Liver (tissue), 9 donors: ENCODE data around the gene MICAL2. TPM values are rescaled to one million over a fixed set of nuclear protein-coding genes. Genes with fewer than 3 reads are reported as not detected.
A peak's percentile ranks its signal among the peaks of the same experiment; 100 is the strongest.

Experiments used
- DNase-seq: peaks from one replicate; pipeline ENCODE4 v3.0.0-alpha.2; 2017; ENCODE audit warnings: low spot score
- H3K27ac ChIP-seq, 2 donors: one replicate each; pipeline ENCODE4 v1.7.0; 2013; ENCODE audit warnings: inconsistent platforms in 2 of 2, low read length in 2 of 2, control low read depth in 1 of 2, low read depth in 1 of 2, mild to moderate bottlenecking in 1 of 2
- H3K27me3 ChIP-seq, 4 donors: one replicate each; pipeline versions ENCODE4 v1.6.1 to v1.7.0; 2013; ENCODE audit warnings: low read length in 3 of 4, inconsistent platforms in 1 of 4, mild to moderate bottlenecking in 1 of 4, moderate library complexity in 1 of 4; ENCODE audit not compliant: control insufficient read depth in 4 of 4, insufficient read depth in 4 of 4
- H3K36me3 ChIP-seq, 4 donors: one replicate each; pipeline versions ENCODE4 v1.6.1 to v1.7.0; 2013; ENCODE audit warnings: low read length in 3 of 4, mild to moderate bottlenecking in 3 of 4, low read depth in 1 of 4, moderate library complexity in 1 of 4; ENCODE audit not compliant: control insufficient read depth in 4 of 4, insufficient read depth in 3 of 4
- H3K4me1 ChIP-seq, 4 donors: one replicate each; pipeline versions ENCODE4 v1.6.1 to v1.7.0; 2013; ENCODE audit warnings: low read length in 3 of 4, mild to moderate bottlenecking in 3 of 4, moderate library complexity in 1 of 4; ENCODE audit not compliant: control insufficient read depth in 4 of 4, insufficient read depth in 4 of 4
- H3K4me3 ChIP-seq, 3 donors: one replicate each; pipeline versions ENCODE4 v1.6.1 to v1.7.0; 2013; ENCODE audit warnings: low read length in 3 of 3, control low read depth in 1 of 3, low read depth in 1 of 3, mild to moderate bottlenecking in 1 of 3
- H3K9ac ChIP-seq, 2 donors: one replicate each; pipeline ENCODE4 v1.7.0; 2013; ENCODE audit warnings: low read length in 2 of 2, mild to moderate bottlenecking in 2 of 2, moderate library complexity in 2 of 2, control low read depth in 1 of 2, low read depth in 1 of 2
- H3K9me3 ChIP-seq, 4 donors: one replicate each; pipeline versions ENCODE4 v1.6.1 to v1.7.0; 2013; ENCODE audit warnings: low read length in 3 of 4; ENCODE audit not compliant: control insufficient read depth in 4 of 4
- EGR1 ChIP-seq, 2 donors: IDR thresholded peaks; 2 replicates each; pipeline ENCODE4 v1.6.1; 2016 to 2018; ENCODE audit warnings: antibody characterized with exemption in 2 of 2, low read depth in 2 of 2
- FOXA2 ChIP-seq: IDR thresholded peaks from 2 replicates; pipeline ENCODE4 v1.6.1; 2016; ENCODE audit warnings: antibody characterized with exemption
- GABPA ChIP-seq, 2 donors: IDR thresholded peaks in 1 of 2; conservative IDR thresholded peaks in 1 of 2; 2 replicates each; pipeline ENCODE4 v1.6.1; 2016; ENCODE audit warnings: antibody characterized with exemption in 2 of 2, mild to moderate bottlenecking in 1 of 2, moderate library complexity in 1 of 2
- HNF4A ChIP-seq, 2 donors: conservative IDR thresholded peaks; 2 replicates each; pipeline ENCODE4 v1.6.1; 2016; ENCODE audit warnings: antibody characterized with exemption in 2 of 2, mild to moderate bottlenecking in 2 of 2
- JUND ChIP-seq, 2 donors: IDR thresholded peaks; 2 replicates each; pipeline ENCODE4 v1.6.1; 2016; ENCODE audit warnings: antibody characterized with exemption in 2 of 2
- MAX ChIP-seq: IDR thresholded peaks from 2 replicates; pipeline ENCODE4 v1.6.1; 2016; ENCODE audit warnings: antibody characterized with exemption
- NR2F2 ChIP-seq: IDR thresholded peaks from 2 replicates; pipeline ENCODE4 v1.6.1; 2016; ENCODE audit warnings: antibody characterized with exemption
- RAD21 ChIP-seq, 2 donors: IDR thresholded peaks; 2 replicates each; pipeline ENCODE4 v1.6.1; 2016; ENCODE audit warnings: antibody characterized with exemption in 2 of 2, mild to moderate bottlenecking in 2 of 2
- REST ChIP-seq: IDR thresholded peaks from 2 replicates; pipeline ENCODE4 v1.6.1; 2016; ENCODE audit warnings: antibody characterized with exemption, mild to moderate bottlenecking
- RXRA ChIP-seq, 2 donors: IDR thresholded peaks; 2 replicates each; pipeline ENCODE4 v1.6.1; 2017 to 2018; ENCODE audit warnings: antibody characterized with exemption in 2 of 2, mild to moderate bottlenecking in 1 of 2
- SP1 ChIP-seq: IDR thresholded peaks from 2 replicates; pipeline ENCODE4 v1.6.1; 2018; ENCODE audit warnings: antibody characterized with exemption, mild to moderate bottlenecking
- YY1 ChIP-seq: IDR thresholded peaks from 2 replicates; pipeline ENCODE4 v1.6.1; 2016; ENCODE audit warnings: antibody characterized with exemption, mild to moderate bottlenecking
- ZBTB33 ChIP-seq: IDR thresholded peaks from 2 replicates; pipeline ENCODE4 v1.6.1; 2016; ENCODE audit warnings: antibody characterized with exemption
- WGBS: extraction: QIAGEN DNeasy Blood & Tissue Kit; methylation state at CpG from one replicate; pipeline ENCODE4 v1.1.7; 2013; 5-methylcytosine and 5-hydroxymethylcytosine counted together
- polyA plus RNA-seq, 2 donors: library from polyadenylated mRNA; stranded (reverse) in 1 of 2; unstranded in 1 of 2; fragments of 200-250 nt in 1 of 2; fragments of >200 nt in 1 of 2; fragmentation: Nextera tagmentation in 1 of 2; extraction: Ambion mirVana in 1 of 2; gene quantifications; one replicate each; pipeline versions ENCODE4 v1.2.1 to v1.2.3, GENCODE V29; 2013 to 2015
- total RNA-seq, 2 donors: library from RNA; depleted of rRNA; stranded (reverse); fragments of >200 nt; gene quantifications; one replicate each; pipeline ENCODE4 v1.2.3, GENCODE V29; 2014
- donor health status: healthy.
- donor health status: healthy.
- donor health status: healthy.
- donor health status: healthy.
- donor health status: healthy.

MICAL2 gene
- total and polyA plus RNA-seq, 4 donors: 17.5 to 113 (median 42.9) TPM

GRCh38 chr11:12113294-12113693 is 2.9 kb downstream of the MICAL2 start:
- H3K4me3 ChIP-seq: no peak overlapping the region

GRCh38 chr11:12114193-12115033 is 4.0 kb downstream of the MICAL2 start:
- WGBS: 73% methylated on average over 21 of the region's 21 CpGs
- TF ChIP-seq RXRA (IDR thresholded peaks at IDR 0.05) (peak in 1 of 2 donors; percentile 36), REST (no peak), JUND (IDR thresholded peaks at IDR 0.05) (no peak), MAX (peak; percentile 29), HNF4A (conservative IDR thresholded peaks at IDR 0.05) (no peak), GABPA (IDR thresholded peaks at IDR 0.05 in 1 of 2, conservative IDR thresholded peaks at IDR 0.05 in 1 of 2) (no peak), YY1 (no peak), NR2F2 (peak; percentile 38)
- Histone ChIP-seq H3K9me3 (no peaks in the 10 kb centered on the region), H3K27ac (peak overlapping the region in 1 of 2 donors; percentile 26), H3K4me1 (peaks cover 5 to 16% (median 7%) of the 10 kb centered on the region in 4 donors), H3K36me3 (peaks cover 0 to 2% (median 0%) of the 10 kb centered on the region in 4 donors), H3K4me3 (no peak overlapping the region), H3K27me3 (no peaks in the 10 kb centered on the region), H3K9ac (no peak overlapping the region)
- DNase-seq: no peak

More at GRCh38 chr11:12113294-12113693, 2.9 kb downstream of the MICAL2 start:
- H3K9ac ChIP-seq: no peak overlapping the region
- H3K9me3 ChIP-seq: no peaks in the 10 kb centered on the region
- H3K36me3 ChIP-seq: peaks cover 0 to 2% (median 0%) of the 10 kb centered on the region in 4 donors
- no peak overlapping the region for H3K27ac ChIP-seq
- H3K4me1 ChIP-seq: peaks cover 5 to 16% (median 7%) of the 10 kb centered on the region in 4 donors
- TF ChIP-seq RAD21 (IDR thresholded peaks at IDR 0.05): no peak
- TF ChIP-seq GABPA (IDR thresholded peaks at IDR 0.05 in 1 of 2, conservative IDR thresholded peaks at IDR 0.05 in 1 of 2): no peak
- no peak for TF ChIP-seq JUND (IDR thresholded peaks at IDR 0.05)
- no peak for TF ChIP-seq FOXA2
- no peak for TF ChIP-seq HNF4A (conservative IDR thresholded peaks at IDR 0.05)
- no peak for TF ChIP-seq EGR1 (IDR thresholded peaks at IDR 0.05; ENCODE audit: low read depth in 2 of 2)
- TF ChIP-seq ZBTB33: no peak
- no peak for TF ChIP-seq MAX
- TF ChIP-seq NR2F2: no peak
- TF ChIP-seq SP1: no peak
- TF ChIP-seq RXRA (IDR thresholded peaks at IDR 0.05): no peak
- DNase-seq: no peak
- no peaks in the 10 kb centered on the region for H3K27me3 ChIP-seq
- WGBS: 84% methylated on average over 8 of the region's 8 CpGs
